T-helper 1 cell (primary cell): ENCODE results near the gene JPH3.

Source experiments
- DNase-seq, 5 donors: peaks; one replicate each; pipeline ENCODE4 v3.0.0-alpha.2; 2012 to 2020

Gene JPH3

GRCh38 chr16:87627542-87628245 lies 25.4 kb downstream of the JPH3 start:
- DNase-seq, result no peak

- DNase-seq, result no peak
Observed at GRCh38 chr16:87628246-87628923, 26.1 kb downstream of the JPH3 start.

- DNase-seq, result no peak
Observed at GRCh38 chr16:87628940-87629339, 26.6 kb downstream of the JPH3 start.

GRCh38 chr16:87631067-87631466 lies 28.8 kb downstream of the JPH3 start:
- DNase-seq, result no peak

- DNase-seq, result no peak
Observed at GRCh38 chr16:87634411-87634810, 32.1 kb downstream of the JPH3 start.

GRCh38 chr16:87635541-87636049 lies 33.3 kb downstream of the JPH3 start:
- peak; percentile 34 to 59 (median 50) for DNase-seq

- DNase-seq, result peak; percentile 51 to 74 (median 70)
Observed at GRCh38 chr16:87636050-87636684, 33.9 kb downstream of the JPH3 start.

- DNase-seq, result no peak
Observed at GRCh38 chr16:87636741-87637140, 34.4 kb downstream of the JPH3 start.

- DNase-seq, result no peak
Observed at GRCh38 chr16:87637357-87637756, 35.0 kb downstream of the JPH3 start.

- DNase-seq, result no peak
Observed at GRCh38 chr16:87638736-87639135, 36.4 kb downstream of the JPH3 start.

GRCh38 chr16:87641721-87642120 lies 39.4 kb downstream of the JPH3 start:
- no peak for DNase-seq

- no peak for DNase-seq
Observed at GRCh38 chr16:87642491-87642890, 40.2 kb downstream of the JPH3 start.

GRCh38 chr16:87644186-87644585 lies 41.9 kb downstream of the JPH3 start:
- no peak for DNase-seq

- no peak for DNase-seq
Observed at GRCh38 chr16:87644596-87644995, 42.3 kb downstream of the JPH3 start.

- no peak for DNase-seq
Observed at GRCh38 chr16:87645802-87646201, 43.5 kb downstream of the JPH3 start.

- DNase-seq, result no peak
Observed at GRCh38 chr16:87647431-87648185, 45.3 kb downstream of the JPH3 start.

GRCh38 chr16:87648236-87648635 lies 45.9 kb downstream of the JPH3 start:
- DNase-seq, result no peak

- DNase-seq, result no peak
Observed at GRCh38 chr16:87648698-87649487, 46.6 kb downstream of the JPH3 start.

GRCh38 chr16:87652386-87652785 lies 50.1 kb downstream of the JPH3 start:
- DNase-seq, result no peak

- no peak for DNase-seq
Observed at GRCh38 chr16:87652799-87653198, 50.5 kb downstream of the JPH3 start.

GRCh38 chr16:87653234-87653633 lies 50.9 kb downstream of the JPH3 start:
- no peak for DNase-seq

GRCh38 chr16:87654826-87655225 lies 52.5 kb downstream of the JPH3 start:
- DNase-seq, result no peak
